Calu3 (cell line): Measurements from ENCODE around the gene LYPD3. TPM values are rescaled to one million over a fixed set of nuclear protein-coding genes. Genes with fewer than 3 reads are reported as not detected.

Source experiments
- BruUV-seq: library from RNA; stranded (reverse); fragments of 400-500 nt; replicated peaks from 2 replicates; lab custom pipeline; 2021; lab: Mats Ljungman, UMichigan
- CTCF ChIA-PET: fragments of 300-600 bp; sonication (Branson Sonifier 250); formaldehyde crosslinking; loops from one replicate; lab custom pipeline; 2022; ENCODE audit warnings: antibody characterized with exemption; lab: Charles Lee
- DNase-seq: peaks from one replicate; pipeline ENCODE4 v3.0.0; 2022
- H3K27ac Mint-ChIP-seq: one replicate; pipeline ENCODE4 v1.8.0; 2022; ENCODE audit warnings: mixed read lengths; ENCODE audit not compliant: unreplicated experiment
- H3K27me3 Mint-ChIP-seq: one replicate; pipeline ENCODE4 v1.8.0; 2022; ENCODE audit warnings: mixed read lengths; ENCODE audit not compliant: unreplicated experiment
- H3K36me3 Mint-ChIP-seq: one replicate; pipeline ENCODE4 v1.8.0; 2022; ENCODE audit warnings: mild to moderate bottlenecking, moderate library complexity, mixed read lengths; ENCODE audit not compliant: insufficient read depth, unreplicated experiment
- H3K4me1 Mint-ChIP-seq: one replicate; pipeline ENCODE4 v1.8.0; 2022; ENCODE audit warnings: mild to moderate bottlenecking, low read depth, mixed read lengths; ENCODE audit not compliant: unreplicated experiment
- H3K4me3 Mint-ChIP-seq: one replicate; pipeline ENCODE4 v1.8.0; 2022; ENCODE audit warnings: mild to moderate bottlenecking, low read depth, moderate library complexity, mixed read lengths; ENCODE audit not compliant: unreplicated experiment
- H3K9me3 Mint-ChIP-seq: one replicate; pipeline ENCODE4 v1.8.0; 2022; ENCODE audit warnings: low read depth, mixed read lengths; ENCODE audit not compliant: unreplicated experiment
- intact Hi-C: fragments of 100-400 bp; cut with micrococcal nuclease; formaldehyde crosslinking; loops from one replicate; pipeline ENCODE4 v1.10.0; 2022; ENCODE audit not compliant: unreplicated experiment
- total RNA-seq: library from RNA; stranded (reverse); gene quantifications from 2 replicates; pipeline ENCODE4 v1.2.3, GENCODE V29; 2022
- TF ChIP-seq, protein P1 (sequence below): fragments of 200-600 bp; IDR thresholded peaks from one replicate; pipeline ENCODE4 v1.8.0; 2022; ENCODE audit warnings: antibody characterized with exemption; ENCODE audit not compliant: unreplicated experiment

Gene LYPD3
- total RNA-seq, 1 experiment from 2014 or later = 6.6 TPM

DNA sequence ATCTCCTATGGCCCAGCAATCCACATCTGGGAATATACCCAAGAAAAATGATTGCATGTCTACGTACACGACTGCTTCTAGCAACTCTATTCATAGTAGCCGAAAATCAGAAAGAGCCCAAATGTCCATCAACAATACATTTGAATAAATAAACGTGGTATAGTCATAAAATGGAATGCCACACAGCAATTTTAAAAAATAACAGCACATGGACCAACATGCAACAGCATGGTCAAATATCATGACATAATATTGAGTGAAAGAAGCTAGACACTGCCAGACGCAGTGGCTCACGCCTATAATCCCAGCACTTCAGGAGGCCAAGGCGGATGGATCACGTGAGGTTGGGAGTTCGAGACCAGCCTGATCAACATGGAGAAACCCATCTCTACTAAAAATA is 34.4 kb downstream of the LYPD3 start:
- Mint-ChIP-seq H3K27ac (peak overlapping the region; percentile 74), H3K9me3 (peaks cover 3% of the 10 kb centered on the region), H3K4me3 (no peak overlapping the region), H3K4me1 (peaks cover 38% of the 10 kb centered on the region), H3K27me3 (no peaks in the 10 kb centered on the region), H3K36me3 (peaks cover 11% of the 10 kb centered on the region)
- intact Hi-C loops = no loop called here
- BruUV-seq = no TSS peak
- DNase-seq = no peak
- TF ChIP-seq, protein P1, sequence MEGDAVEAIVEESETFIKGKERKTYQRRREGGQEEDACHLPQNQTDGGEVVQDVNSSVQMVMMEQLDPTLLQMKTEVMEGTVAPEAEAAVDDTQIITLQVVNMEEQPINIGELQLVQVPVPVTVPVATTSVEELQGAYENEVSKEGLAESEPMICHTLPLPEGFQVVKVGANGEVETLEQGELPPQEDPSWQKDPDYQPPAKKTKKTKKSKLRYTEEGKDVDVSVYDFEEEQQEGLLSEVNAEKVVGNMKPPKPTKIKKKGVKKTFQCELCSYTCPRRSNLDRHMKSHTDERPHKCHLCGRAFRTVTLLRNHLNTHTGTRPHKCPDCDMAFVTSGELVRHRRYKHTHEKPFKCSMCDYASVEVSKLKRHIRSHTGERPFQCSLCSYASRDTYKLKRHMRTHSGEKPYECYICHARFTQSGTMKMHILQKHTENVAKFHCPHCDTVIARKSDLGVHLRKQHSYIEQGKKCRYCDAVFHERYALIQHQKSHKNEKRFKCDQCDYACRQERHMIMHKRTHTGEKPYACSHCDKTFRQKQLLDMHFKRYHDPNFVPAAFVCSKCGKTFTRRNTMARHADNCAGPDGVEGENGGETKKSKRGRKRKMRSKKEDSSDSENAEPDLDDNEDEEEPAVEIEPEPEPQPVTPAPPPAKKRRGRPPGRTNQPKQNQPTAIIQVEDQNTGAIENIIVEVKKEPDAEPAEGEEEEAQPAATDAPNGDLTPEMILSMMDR = no peak
- CTCF ChIA-PET = interaction anchor here (0.6 to 1.2 kb wide), 3 partner anchors 8 to 396 kb away, joined by 3 to 13 read pairs (median 4); partner anchors contain the start of gene ZNF283

DNA sequence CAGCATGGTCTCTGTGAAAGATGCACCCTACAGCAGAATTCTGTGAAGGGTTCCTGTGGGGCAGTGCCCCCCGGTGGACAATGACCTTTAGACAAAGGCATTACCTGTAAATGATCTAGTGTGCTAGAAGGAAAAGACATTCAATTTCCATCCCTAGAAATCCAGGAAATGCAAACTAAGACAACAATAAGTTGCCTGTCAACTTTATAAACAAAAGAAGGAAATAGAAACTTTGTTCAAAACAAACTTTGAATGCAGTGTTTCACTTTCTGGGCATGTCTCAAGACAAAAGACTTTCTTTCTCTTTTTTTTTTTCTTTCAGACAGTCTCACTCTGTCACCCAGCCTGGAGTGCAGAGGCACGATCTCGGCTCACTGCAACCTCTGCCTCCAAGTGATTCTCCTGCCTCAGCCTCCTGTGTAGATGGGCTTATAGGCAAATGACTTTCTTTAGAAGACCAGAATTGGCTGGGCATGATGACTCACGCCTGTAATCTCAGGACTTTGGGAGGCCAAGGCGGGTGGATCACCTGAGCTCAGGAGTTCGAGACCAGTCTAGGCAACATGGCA is 35.2 kb downstream of the LYPD3 start:
- DNase-seq = peak; percentile 75
- Mint-ChIP-seq H3K9me3 (no peaks in the 10 kb centered on the region), H3K4me3 (no peak overlapping the region), H3K36me3 (peaks cover 11% of the 10 kb centered on the region), H3K4me1 (peaks cover 45% of the 10 kb centered on the region), H3K27ac (peak overlapping the region; percentile 74), H3K27me3 (no peaks in the 10 kb centered on the region)
- TF ChIP-seq, protein P1 = peak; percentile 27
- CTCF ChIA-PET = interaction anchor here (0.6 to 1.2 kb wide), 4 partner anchors 9 to 397 kb away, joined by 3 to 13 read pairs (median 4); partner anchors contain the start of gene ZNF283
- BruUV-seq = no TSS peak
- intact Hi-C loops = no loop called here

DNA sequence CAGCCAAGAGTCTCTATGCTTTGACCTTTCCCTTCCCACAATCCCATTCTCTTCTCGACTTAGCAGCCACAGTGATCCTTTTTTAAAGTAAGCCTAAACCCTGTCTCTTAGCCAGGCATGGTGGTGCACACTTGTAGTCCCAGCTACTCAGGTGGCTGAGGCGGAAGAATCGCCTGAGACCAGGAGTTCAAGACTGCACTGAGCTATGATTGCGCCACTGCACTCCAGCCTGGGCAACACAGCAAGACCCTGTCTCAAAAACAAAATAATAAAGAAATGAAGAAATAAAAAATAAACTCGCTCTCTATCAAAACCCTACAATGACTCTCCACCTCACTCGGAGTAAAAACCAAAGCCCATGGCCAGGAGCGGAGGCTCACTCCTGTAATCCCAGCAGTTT is 36.0 kb downstream of the LYPD3 start:
- Mint-ChIP-seq H3K9me3 (no peaks in the 10 kb centered on the region), H3K27ac (peak overlapping the region; percentile 1), H3K27me3 (no peaks in the 10 kb centered on the region), H3K4me1 (peaks cover 52% of the 10 kb centered on the region), H3K4me3 (no peak overlapping the region), H3K36me3 (peaks cover 11% of the 10 kb centered on the region)
- CTCF ChIA-PET = no interaction called here
- intact Hi-C loops = loop anchor here (5.0 to 10.0 kb wide), 3 partner anchors 157 to 325 kb away; partner anchors contain the start of gene PSG4
- BruUV-seq = no TSS peak
- no peak for DNase-seq
- TF ChIP-seq, protein P1 = no peak

DNA sequence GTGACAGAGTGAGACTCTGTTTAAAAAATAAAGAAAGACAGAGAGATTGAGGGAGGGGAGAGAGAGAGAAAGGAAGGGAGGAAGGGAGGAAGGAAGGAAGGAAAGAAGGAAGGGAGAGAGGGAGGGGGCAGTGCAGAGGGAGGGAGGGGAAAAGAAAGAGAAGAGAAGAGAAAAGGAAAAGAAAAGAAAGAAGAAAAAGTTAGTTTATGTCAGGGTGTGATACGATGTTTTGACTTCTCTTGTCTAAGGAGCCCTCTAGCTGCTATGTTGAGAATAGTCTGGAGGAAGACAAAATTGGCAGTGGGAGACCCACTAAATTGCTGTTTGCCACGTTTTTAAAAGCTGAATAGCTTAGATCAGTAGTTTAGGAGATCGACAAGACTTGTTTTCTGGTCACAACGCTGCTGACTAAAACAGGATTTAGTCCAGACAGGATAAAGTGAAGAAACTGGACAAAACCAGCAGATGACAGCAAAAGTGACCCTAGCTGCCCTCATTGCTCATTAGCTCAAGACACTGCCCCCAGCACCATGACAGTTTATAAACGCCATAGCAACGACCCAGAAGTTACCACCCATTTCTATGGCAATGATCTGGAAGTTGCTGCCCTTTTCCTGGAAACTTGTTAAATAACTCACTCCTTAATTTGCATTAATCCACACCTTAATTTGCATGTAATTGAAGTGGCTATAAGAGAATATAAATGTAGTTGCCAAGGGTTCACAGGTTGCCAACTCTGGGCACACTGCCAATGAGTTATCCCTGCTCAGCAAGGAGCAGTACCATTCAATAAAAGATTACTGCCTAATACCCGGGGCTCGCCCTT is 39.6 kb downstream of the LYPD3 start:
- H3K4me1 Mint-ChIP-seq = peaks cover 56% of the 10 kb centered on the region

More for the DNA sequence above, 39.6 kb downstream of the LYPD3 start:
- Mint-ChIP-seq H3K27me3 (no peaks in the 10 kb centered on the region), H3K9me3 (no peaks in the 10 kb centered on the region), H3K36me3 (peaks cover 9% of the 10 kb centered on the region), H3K27ac (peak overlapping the region; percentile 34), H3K4me3 (no peak overlapping the region)
- no TSS peak for BruUV-seq
- TF ChIP-seq, protein P1 = peak; percentile 46
- CTCF ChIA-PET = interaction anchor here (0.6 to 2.4 kb wide), 6 partner anchors 13 to 1150 kb away, joined by 3 to 5 read pairs (median 4); no protein-coding TSS in a partner anchor
- intact Hi-C loops = loop anchor here (5.0 to 10.0 kb wide), 3 partner anchors 153 to 321 kb away; partner anchors contain the start of gene PSG4
- DNase-seq = peak; percentile 60
